Embryonic facial prominence (tissue), 1 donor: ENCODE measurements around the gene GPR101.
"Not testable (repeated sequence)": the region's sequence is repeated elsewhere in the genome, so short reads cannot be mapped to it uniquely, and the experiment has no call there.

Experiments
- DNase-seq: peaks from one replicate; pipeline ENCODE4 v3.0.0-alpha.2; 2016; ENCODE audit errors: extremely low spot score

GPR101 gene

DNA sequence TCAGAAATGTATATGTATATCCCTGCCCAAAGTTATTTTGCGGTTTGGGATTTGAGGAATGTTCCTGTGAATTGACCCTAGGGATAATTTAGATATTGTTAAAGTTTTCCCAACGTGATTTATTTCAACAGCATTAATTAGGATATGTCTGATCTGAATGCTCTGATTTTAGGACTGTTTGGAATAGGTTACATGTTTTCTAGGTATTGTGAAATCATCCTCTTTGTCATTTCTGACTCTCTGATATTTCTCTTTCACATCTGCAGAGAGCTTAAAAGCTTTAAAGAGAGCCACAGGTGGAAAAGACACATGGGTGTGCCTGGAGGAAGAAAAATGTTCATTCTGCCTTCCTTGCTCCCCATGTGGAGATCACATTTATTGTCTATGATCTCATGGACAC lies 5.1 kb downstream of the GPR101 start:
- DNase-seq = no peak

DNA sequence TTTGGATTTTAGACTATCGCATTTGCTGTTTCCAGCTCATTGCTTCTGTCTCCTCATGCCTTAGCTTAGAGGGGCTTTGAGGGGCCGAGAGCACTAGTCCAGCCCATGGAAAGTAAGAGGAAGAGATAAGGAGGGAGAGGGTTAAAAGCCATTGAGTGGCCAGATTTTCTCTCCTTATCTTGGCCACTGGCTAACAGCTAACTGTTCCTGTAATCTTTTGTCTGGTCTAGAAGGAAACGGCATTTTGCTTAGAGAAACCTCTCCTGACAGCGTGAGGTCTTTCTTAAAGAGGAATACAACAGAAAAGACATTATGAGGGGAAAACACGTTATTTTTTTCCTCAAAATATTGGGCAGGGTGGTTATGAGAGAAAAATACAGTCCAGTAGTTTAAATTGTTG lies 7.9 kb downstream of the GPR101 start:
- DNase-seq = no peak

DNA sequence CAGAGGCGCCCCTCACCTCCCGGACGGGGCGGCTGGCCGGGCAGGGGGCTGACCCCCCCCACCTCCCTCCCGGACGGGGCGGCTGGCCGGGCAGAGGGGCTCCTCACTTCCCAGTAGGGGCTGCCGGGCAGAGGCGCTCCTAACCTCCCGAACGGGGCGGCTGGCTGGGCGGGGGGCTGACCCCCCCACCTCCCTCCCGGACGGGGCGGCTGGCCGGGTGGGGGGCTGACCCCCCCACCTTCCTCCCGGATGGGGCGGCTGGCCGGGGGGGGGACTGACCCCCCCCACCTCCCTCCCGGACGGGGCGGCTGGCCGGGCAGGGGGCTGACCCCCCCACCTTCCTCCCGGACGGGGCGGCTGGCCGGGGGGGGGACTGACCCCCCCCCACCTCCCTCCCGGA lies 33.6 kb downstream of the GPR101 start:
- DNase-seq = not testable (repeated sequence)

DNA sequence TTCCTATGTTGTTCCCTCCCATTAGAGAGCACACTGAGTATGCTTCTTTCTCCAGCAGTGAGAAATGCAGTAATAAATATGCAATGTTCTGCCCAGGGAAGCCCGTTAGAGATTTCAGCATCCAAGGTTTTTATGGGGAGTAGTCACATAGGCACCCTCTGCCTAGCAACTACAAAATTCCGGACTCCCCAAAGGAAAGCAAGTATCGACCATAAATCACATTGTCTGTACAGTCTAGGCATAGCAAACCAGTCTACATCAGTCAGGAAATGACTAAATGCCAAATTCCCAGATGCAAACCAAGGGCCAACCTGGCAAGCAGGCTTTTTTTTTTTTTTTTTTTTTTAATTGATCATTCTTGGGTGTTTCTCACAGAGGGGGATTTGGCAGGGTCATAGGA lies 34.8 kb downstream of the GPR101 start:
- DNase-seq = no peak
